Measurements from ENCODE around the gene FOXI1.

Gene FOXI1

DNA sequence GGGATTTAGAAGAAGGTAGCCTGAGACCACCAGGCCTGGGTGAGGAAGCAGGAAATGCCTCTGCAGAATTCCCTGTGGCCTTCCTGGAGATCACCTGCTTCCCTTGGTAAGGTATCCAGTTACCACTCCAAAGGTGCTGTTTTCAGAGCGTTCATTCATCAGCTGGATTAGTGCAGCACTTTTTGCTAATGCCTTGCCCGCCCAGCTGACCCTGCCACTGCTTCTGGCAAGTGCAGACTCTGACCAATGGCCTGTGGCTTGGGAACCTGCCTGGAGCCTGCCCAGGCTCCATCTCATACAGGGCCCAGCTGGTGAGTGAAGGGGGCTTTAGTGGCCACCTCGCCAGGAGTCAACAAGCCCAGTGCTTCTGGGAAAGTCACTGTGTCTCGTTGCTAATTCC lies 48.6 kb downstream of the FOXI1 start:
- DNase-seq, result peak; percentile 67

GRCh38 chr5:170154744-170155143 lies 49.0 kb downstream of the FOXI1 start:
- no peak for DNase-seq

GRCh38 chr5:170155771-170156170 lies 50.1 kb downstream of the FOXI1 start:
- DNase-seq, result no peak

DNA sequence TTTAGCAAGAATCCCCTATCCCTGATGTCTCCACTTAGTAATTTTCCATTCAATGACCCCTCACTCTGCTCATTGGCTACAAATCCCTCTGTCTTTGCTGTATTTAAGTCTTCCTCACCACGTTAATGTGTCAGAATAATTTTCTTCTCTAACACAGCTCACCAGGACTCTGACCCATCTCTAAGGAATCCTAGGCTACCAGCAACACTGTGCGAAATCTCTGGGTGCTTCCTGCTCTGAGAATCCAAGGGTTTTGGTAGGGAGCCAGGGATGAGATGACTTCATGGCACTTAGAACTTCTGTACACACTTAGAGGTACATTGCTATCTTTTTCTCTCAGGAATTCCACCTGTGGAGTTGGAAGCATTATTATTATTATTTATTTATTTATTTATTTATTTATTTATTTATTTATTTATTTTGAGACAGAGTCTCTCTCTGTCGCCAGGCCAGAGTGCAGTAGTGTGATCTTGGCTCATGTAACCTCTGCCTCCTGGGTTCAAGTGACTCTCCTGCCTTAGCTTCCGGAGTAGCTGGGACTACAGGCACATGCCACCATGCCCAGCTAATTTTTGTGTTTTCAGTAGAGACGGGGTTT lies 53.5 kb downstream of the FOXI1 start:
- no peak for DNase-seq
